HepG2 (cell line): ENCODE results near the gene FAM171A2. TPM values are rescaled to one million over a fixed set of nuclear protein-coding genes. Genes with fewer than 3 reads are reported as not detected.

ENCODE experiments used
- AKAP8 ChIP-seq: sonication (generic); formaldehyde crosslinking; IDR thresholded peaks from 2 replicates; pipeline ENCODE4 v1.5.1; 2020; ENCODE audit warnings: mild to moderate bottlenecking, missing genetic modification reagents
- EED ChIP-seq: sonication (generic); formaldehyde crosslinking; IDR thresholded peaks from 2 replicates; pipeline ENCODE4 v1.5.0; 2020; ENCODE audit warnings: mild to moderate bottlenecking, missing genetic modification reagents
- HMG20A ChIP-seq: IDR thresholded peaks from 2 replicates; pipeline ENCODE4 v1.6.1; 2016; ENCODE audit warnings: borderline replicate concordance
- IRF2 ChIP-seq: IDR thresholded peaks from 2 replicates; pipeline ENCODE4 v1.6.1; 2018; ENCODE audit warnings: missing genetic modification reagents, missing compliant biosample characterization
- MAF1 ChIP-seq: sonication (generic); formaldehyde crosslinking; IDR thresholded peaks from 2 replicates; pipeline ENCODE4 v1.5.0; 2020; ENCODE audit warnings: missing genetic modification reagents, borderline replicate concordance
- MTF2 ChIP-seq: sonication (generic); formaldehyde crosslinking; IDR thresholded peaks from 2 replicates; pipeline ENCODE4 v1.5.0; 2020; ENCODE audit warnings: missing genetic modification reagents, borderline replicate concordance
- NR3C1 ChIP-seq: sonication (generic); formaldehyde crosslinking; IDR thresholded peaks from 2 replicates; pipeline ENCODE4 v1.4.0; 2020; ENCODE audit warnings: missing genetic modification reagents
- PAX8 ChIP-seq: sonication (generic); formaldehyde crosslinking; IDR thresholded peaks from 2 replicates; pipeline ENCODE4 v1.8.0; 2022; ENCODE audit warnings: mild to moderate bottlenecking, missing genetic modification reagents, borderline replicate concordance
- PPARG ChIP-seq: conservative IDR thresholded peaks from 2 replicates; pipeline ENCODE4 v1.6.1; 2016; ENCODE audit warnings: missing biosample characterization, missing genetic modification reagents
- PTBP1 ChIP-seq: fragments of 200-400 bp; formaldehyde crosslinking; IDR thresholded peaks from 2 replicates; pipeline ENCODE4 v1.6.1; 2018; ENCODE audit warnings: low read length, low read depth; ENCODE audit not compliant: poor library complexity, severe bottlenecking
- RNF2 ChIP-seq: fragments of 450-650 bp; conservative IDR thresholded peaks from 2 replicates; pipeline ENCODE4 v1.6.1; 2016; ENCODE audit warnings: low read depth
- SIN3B ChIP-seq: fragments of 150-350 bp; IDR thresholded peaks from 2 replicates; pipeline ENCODE4 v1.6.1; 2014; ENCODE audit warnings: low read length
- TBP ChIP-seq: sonication (generic); formaldehyde crosslinking; IDR thresholded peaks from 2 replicates; pipeline ENCODE4 v1.5.0; 2020; ENCODE audit warnings: missing genetic modification reagents
- TOE1 ChIP-seq: sonication (generic); formaldehyde crosslinking; IDR thresholded peaks from 2 replicates; pipeline ENCODE4 v1.4.0; 2020; ENCODE audit warnings: mild to moderate bottlenecking, missing genetic modification reagents
- XRCC5 ChIP-seq: fragments of 200-400 bp; formaldehyde crosslinking; optimal IDR thresholded peaks from 2 replicates; pipeline ENCODE3; 2017; ENCODE audit warnings: mild to moderate bottlenecking, low read length
- ZNF205 ChIP-seq: IDR thresholded peaks from 2 replicates; pipeline ENCODE4 v1.6.1; 2018; ENCODE audit warnings: missing biosample characterization, missing genetic modification reagents
- ZNF260 ChIP-seq: sonication (generic); formaldehyde crosslinking; IDR thresholded peaks from 2 replicates; pipeline ENCODE4 v1.4.0; 2020; ENCODE audit warnings: missing genetic modification reagents, low read depth, mild to moderate bottlenecking, borderline replicate concordance
- ZNF451 ChIP-seq: sonication (generic); formaldehyde crosslinking; IDR thresholded peaks from 2 replicates; pipeline ENCODE4 v1.5.0; 2020; ENCODE audit warnings: mild to moderate bottlenecking, missing genetic modification reagents
- ZNF496 ChIP-seq: sonication (generic); formaldehyde crosslinking; IDR thresholded peaks from 2 replicates; pipeline ENCODE4 v1.8.1; 2023; ENCODE audit warnings: mild to moderate bottlenecking, moderate library complexity, missing genetic modification reagents; ENCODE audit not compliant: insufficient replicate concordance
- ZNF503 ChIP-seq: sonication (generic); formaldehyde crosslinking; IDR thresholded peaks from 2 replicates; pipeline ENCODE4 v1.4.0; 2020; ENCODE audit warnings: missing genetic modification reagents
- ZNF570 ChIP-seq: sonication (generic); formaldehyde crosslinking; IDR thresholded peaks from 2 replicates; pipeline ENCODE4 v1.4.0; 2020; ENCODE audit warnings: mild to moderate bottlenecking, missing genetic modification reagents, borderline replicate concordance
- ZNF619 ChIP-seq: sonication (generic); formaldehyde crosslinking; IDR thresholded peaks from 2 replicates; pipeline ENCODE4 v1.4.0; 2020; ENCODE audit warnings: mild to moderate bottlenecking, missing genetic modification reagents
- ZNF660 ChIP-seq: sonication (generic); formaldehyde crosslinking; IDR thresholded peaks from 2 replicates; pipeline ENCODE4 v1.5.1; 2020; ENCODE audit warnings: mild to moderate bottlenecking, low read depth, missing genetic modification reagents, borderline replicate concordance
- ZNF678 ChIP-seq: sonication (generic); formaldehyde crosslinking; IDR thresholded peaks from 2 replicates; pipeline ENCODE4 v1.4.0; 2020; ENCODE audit warnings: mild to moderate bottlenecking, missing genetic modification reagents
- ZNF773 ChIP-seq: sonication (generic); formaldehyde crosslinking; IDR thresholded peaks from 2 replicates; pipeline ENCODE4 v1.4.0; 2020; ENCODE audit warnings: missing genetic modification reagents, borderline replicate concordance
- ZNF775 ChIP-seq: sonication (generic); formaldehyde crosslinking; IDR thresholded peaks from 2 replicates; pipeline ENCODE4 v1.4.0; 2020; ENCODE audit warnings: missing genetic modification reagents, mild to moderate bottlenecking, moderate library complexity, borderline replicate concordance
- ZNF792 ChIP-seq: IDR thresholded peaks from 2 replicates; pipeline ENCODE4 v1.6.1; 2016
- polyA plus RNA-seq, 8 experiments: library from polyadenylated mRNA; depleted of rRNA in 3 of 8; stranded (reverse) in 7 of 8; unstranded in 1 of 8; fragments of >200 nt; fragmentation: Illumina TruSeq in 4 of 8; extraction: Trizol in 4 of 8; gene quantifications; 2 replicates each; pipeline versions ENCODE4 v1.2.1 to v1.2.3, GENCODE V29; 2011 to 2016; ENCODE audit warnings: low read depth in 4 of 8, missing spikeins in 1 of 8, mixed read lengths in 1 of 8; ENCODE audit not compliant: insufficient read depth in 1 of 8
- total RNA-seq, 5 experiments: library from RNA; depleted of rRNA; stranded (reverse); fragments of >200 nt; fragmentation: Illumina TruSeq; extraction: Trizol; gene quantifications; 2 replicates each; pipeline ENCODE4 v1.2.3, GENCODE V29; 2016; ENCODE audit warnings: low read depth in 1 of 5
- TF ChIP-seq, protein P1 (sequence below): IDR thresholded peaks from 2 replicates; pipeline ENCODE4 v1.6.1; 2016
- TF ChIP-seq, protein P2 (sequence below): sonication (generic); formaldehyde crosslinking; IDR thresholded peaks from 2 replicates; pipeline ENCODE4 v1.4.0; 2020; ENCODE audit warnings: mild to moderate bottlenecking, missing genetic modification reagents

FAM171A2 gene
- total and polyA plus RNA-seq, 2 of the 13 experiments (the other 11 are each of a cell fraction or from before 2014, with no cell fraction given): 1.8 to 3.6 TPM

GRCh38 chr17:44374306-44375195 lies 10.9 kb upstream of the FAM171A2 start (continued):
- no peak for TF ChIP-seq ZNF503 (CRISPR knock-in tag)
- TF ChIP-seq ZNF570: no peak
- no peak for TF ChIP-seq ZNF496 (CRISPR knock-in tag)
- no peak for TF ChIP-seq MAF1 (CRISPR knock-in tag)
- no peak for TF ChIP-seq ZNF678 (CRISPR knock-in tag)
- 0 out of 2 replicates have a peak, but pooled peaks have one; percentile 64 for TF ChIP-seq ZNF619 (CRISPR knock-in tag)
- no peak for TF ChIP-seq ZNF660 (CRISPR knock-in tag)
- TF ChIP-seq EED (CRISPR knock-in tag): peak; percentile 43; the same call in 1 of the 2 replicates
- TF ChIP-seq TOE1 (CRISPR knock-in tag): no peak
- no peak for TF ChIP-seq PPARG (CRISPR knock-in tag)
- no peak for TF ChIP-seq ZNF205 (CRISPR knock-in tag)
- TF ChIP-seq, protein P1, sequence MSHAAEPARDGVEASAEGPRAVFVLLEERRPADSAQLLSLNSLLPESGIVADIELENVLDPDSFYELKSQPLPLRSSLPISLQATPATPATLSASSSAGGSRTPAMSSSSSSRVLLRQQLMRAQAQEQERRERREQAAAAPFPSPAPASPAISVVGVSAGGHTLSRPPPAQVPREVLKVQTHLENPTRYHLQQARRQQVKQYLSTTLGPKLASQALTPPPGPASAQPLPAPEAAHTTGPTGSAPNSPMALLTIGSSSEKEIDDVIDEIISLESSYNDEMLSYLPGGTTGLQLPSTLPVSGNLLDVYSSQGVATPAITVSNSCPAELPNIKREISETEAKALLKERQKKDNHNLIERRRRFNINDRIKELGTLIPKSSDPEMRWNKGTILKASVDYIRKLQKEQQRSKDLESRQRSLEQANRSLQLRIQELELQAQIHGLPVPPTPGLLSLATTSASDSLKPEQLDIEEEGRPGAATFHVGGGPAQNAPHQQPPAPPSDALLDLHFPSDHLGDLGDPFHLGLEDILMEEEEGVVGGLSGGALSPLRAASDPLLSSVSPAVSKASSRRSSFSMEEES (CRISPR knock-in tag): no peak
- TF ChIP-seq IRF2 (CRISPR knock-in tag): no peak
- TF ChIP-seq PTBP1: no peak
- no peak for TF ChIP-seq MTF2 (CRISPR knock-in tag)
- TF ChIP-seq ZNF792 (CRISPR knock-in tag): no peak
- TF ChIP-seq TBP (CRISPR knock-in tag): no peak
- 0 out of 2 replicates have a peak, but pooled peaks have one; percentile 33 for TF ChIP-seq RNF2
- TF ChIP-seq HMG20A (CRISPR knock-in tag): no peak
- TF ChIP-seq PAX8: no peak
- no peak for TF ChIP-seq AKAP8
- no peak for TF ChIP-seq XRCC5
- TF ChIP-seq ZNF775 (CRISPR knock-in tag): no peak
- TF ChIP-seq SIN3B: no peak
- TF ChIP-seq ZNF260: no peak
- no peak for TF ChIP-seq NR3C1 (CRISPR knock-in tag)
- TF ChIP-seq ZNF773 (CRISPR knock-in tag): no peak
- no peak for TF ChIP-seq ZNF451 (CRISPR knock-in tag)
- TF ChIP-seq, protein P2, sequence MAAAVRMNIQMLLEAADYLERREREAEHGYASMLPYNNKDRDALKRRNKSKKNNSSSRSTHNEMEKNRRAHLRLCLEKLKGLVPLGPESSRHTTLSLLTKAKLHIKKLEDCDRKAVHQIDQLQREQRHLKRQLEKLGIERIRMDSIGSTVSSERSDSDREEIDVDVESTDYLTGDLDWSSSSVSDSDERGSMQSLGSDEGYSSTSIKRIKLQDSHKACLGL (CRISPR knock-in tag): no peak; the same call in 1 of the 2 replicates
